HuH-7 (cell line): ENCODE results near the gene MSMB.
A peak's percentile ranks its signal among the peaks of the same experiment; 100 is the strongest.
"Not testable (repeated sequence)": the region's sequence is repeated elsewhere in the genome, so short reads cannot be mapped to it uniquely, and the experiment has no call there.

Experiments used
- DNase-seq: peaks from one replicate; pipeline ENCODE4 v3.0.0; 2011; ENCODE audit warnings: low spot score

Gene MSMB

GRCh38 chr10:46069771-46070463, 23.8 kb upstream of the MSMB start:
- no peak for DNase-seq

GRCh38 chr10:46068905-46069304, 22.8 kb upstream of the MSMB start:
- no peak for DNase-seq

GRCh38 chr10:46068117-46068516, 22.0 kb upstream of the MSMB start:
- no peak for DNase-seq

- no peak for DNase-seq
Measured at GRCh38 chr10:46064269-46064817, 18.3 kb upstream of the MSMB start.

- DNase-seq, result no peak
Measured at GRCh38 chr10:46062723-46063428, 16.8 kb upstream of the MSMB start.

- DNase-seq, result no peak
Measured at GRCh38 chr10:46060706-46061105, 14.6 kb upstream of the MSMB start.

GRCh38 chr10:46057927-46058326, 11.9 kb upstream of the MSMB start:
- not testable (repeated sequence) for DNase-seq

- DNase-seq, result no peak
Measured at GRCh38 chr10:46057038-46057437, 11.0 kb upstream of the MSMB start.

- no peak for DNase-seq
Measured at GRCh38 chr10:46055771-46056170, 9.7 kb upstream of the MSMB start.

- DNase-seq, result no peak
Measured at GRCh38 chr10:46053534-46054434, 7.7 kb upstream of the MSMB start.

GRCh38 chr10:46052791-46053375, 6.8 kb upstream of the MSMB start:
- no peak for DNase-seq

- peak; percentile 37 for DNase-seq
Measured at GRCh38 chr10:46052057-46052790, 6.2 kb upstream of the MSMB start.

- DNase-seq, result no peak
Measured at GRCh38 chr10:46050941-46051623, 5.0 kb upstream of the MSMB start.

GRCh38 chr10:46049497-46049831, 3.4 kb upstream of the MSMB start:
- DNase-seq, result not testable (repeated sequence)

- no peak for DNase-seq
Measured at GRCh38 chr10:46048152-46048551, 2.1 kb upstream of the MSMB start.

GRCh38 chr10:46042527-46042926, 3.5 kb downstream of the MSMB start:
- DNase-seq, result no peak

GRCh38 chr10:46040004-46040403, 6.1 kb downstream of the MSMB start:
- DNase-seq, result no peak

- DNase-seq, result no peak
Measured at GRCh38 chr10:46037107-46037825, 8.8 kb downstream of the MSMB start.

- no peak for DNase-seq
Measured at GRCh38 chr10:46035923-46036849, 9.9 kb downstream of the MSMB start.
